ENCODE measurements around the gene SAC3D1. TPM values are rescaled to one million over a fixed set of nuclear protein-coding genes. Genes with fewer than 3 reads are reported as not detected.

SAC3D1 gene
- total and polyA plus RNA-seq, 2 of the 8 experiments (the other 6 are each of a cell fraction or from before 2014, with no cell fraction given) = 19.4 to 25.8 TPM

DNA sequence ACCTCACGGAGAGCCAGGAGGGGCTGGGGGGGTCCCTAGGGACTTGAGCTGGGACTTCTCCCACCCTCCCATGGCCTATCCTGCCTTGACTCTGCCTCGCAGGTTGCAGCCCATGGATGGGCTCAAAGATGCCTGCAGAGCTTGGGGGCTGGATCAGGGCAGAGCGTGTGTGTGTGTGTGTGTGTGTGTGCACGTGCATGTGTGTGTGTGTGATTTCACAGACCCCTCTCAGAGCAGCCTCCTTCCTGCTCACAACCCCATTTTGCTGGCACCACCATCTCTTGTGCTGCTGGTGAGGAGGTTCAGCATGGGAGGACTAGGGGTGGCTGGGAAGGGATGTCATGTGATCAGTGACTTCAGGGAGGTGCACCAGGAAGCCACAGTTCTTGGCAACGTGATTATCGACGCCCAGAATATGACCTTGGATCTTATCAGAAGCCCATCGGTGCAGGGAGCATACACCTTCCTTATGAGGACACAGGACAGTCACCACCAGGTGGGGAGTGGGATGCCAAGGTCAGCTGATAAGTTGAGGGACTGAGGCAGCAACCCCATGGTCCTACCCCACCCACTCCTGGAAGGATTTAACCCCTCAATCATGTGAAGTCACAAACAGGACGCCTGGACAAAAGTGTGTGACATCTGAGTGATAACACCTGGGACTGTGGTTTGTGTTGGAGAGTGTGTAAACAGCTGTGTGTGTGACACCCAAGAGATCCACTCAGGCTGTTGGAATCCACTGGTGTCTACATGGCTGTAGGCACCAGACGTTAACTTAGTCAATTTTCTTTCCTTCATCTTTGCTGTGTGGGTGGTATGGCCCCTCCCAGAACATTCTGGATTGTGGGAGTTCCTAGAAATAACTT lies 19.2 kb downstream of the SAC3D1 start:
- no peaks in the 10 kb centered on the region; a peak in 1 of 7 replicates for H3K27me3 ChIP-seq (replicated peaks in 1 of 4; ENCODE audit: control insufficient read depth in 3 of 4, extremely low read depth in 1 of 4, insufficient read depth in 3 of 4, low read length in 3 of 4)
- no peaks in the 10 kb centered on the region for H3K36me3 ChIP-seq (ENCODE audit: control insufficient read depth in 2 of 4, insufficient read depth in 4 of 4, low read length in 3 of 4)
- H3K14ac ChIP-seq (ENCODE audit: insufficient read length) = no peak overlapping the region
- no peak overlapping the region for H2AK5ac ChIP-seq (ENCODE audit: low read depth, low read length)
- no peak overlapping the region for H4K8ac ChIP-seq (ENCODE audit: extremely low read depth, insufficient read depth, low read length)
- H2BK120ac ChIP-seq (replicated peaks; ENCODE audit: low read depth, low read length) = no peak overlapping the region
- no peaks in the 10 kb centered on the region for H3K9me3 ChIP-seq (ENCODE audit: insufficient read depth in 2 of 2, low read depth in 1 of 2, low read length in 1 of 2)
- no peak overlapping the region for H3K18ac ChIP-seq (ENCODE audit: extremely low read depth, low read length)
- H2AFZ ChIP-seq (ENCODE audit: low read length) = no peak overlapping the region
- CTCF ChIA-PET (ENCODE audit: partially characterized antibody) = interaction anchor here (0.6 to 4.2 kb wide), 6 partner anchors 14 to 1202 kb away, joined by 3 to 28 read pairs (median 4); partner anchors contain the start of genes ARL2 and TM7SF2
- H2BK5ac ChIP-seq (ENCODE audit: low read depth, low read length) = no peak overlapping the region
- H3K4ac ChIP-seq (replicated peaks; ENCODE audit: insufficient read length, low read depth, low read length) = no peak overlapping the region
- DNase-seq (ENCODE audit: low read depth in 1 of 2, low spot score in 2 of 2) (no peak), FAIRE-seq (no peak)
- H3K27ac ChIP-seq (ENCODE audit: low read depth, low read length) = no peak overlapping the region
- H3K79me2 ChIP-seq (ENCODE audit: control insufficient read depth in 1 of 2, insufficient read depth in 2 of 2, low read length in 2 of 2) = no peaks in the 10 kb centered on the region
- H4K91ac ChIP-seq (replicated peaks; ENCODE audit: insufficient read length, low read length) = no peak overlapping the region
- H3K56ac ChIP-seq (replicated peaks; ENCODE audit: insufficient read length, low read depth, low read length) = no peak overlapping the region
- H3K4me3 ChIP-seq (ENCODE audit: extremely low read depth in 1 of 4, insufficient read depth in 2 of 4, low read depth in 3 of 4, low read length in 4 of 4) = no peak overlapping the region
- no peaks in the 10 kb centered on the region for H3K23me2 ChIP-seq (ENCODE audit: low read depth, low read length)
- H3K79me1 ChIP-seq (ENCODE audit: low read depth, low read length) = no peaks in the 10 kb centered on the region
- no peak overlapping the region for H4K5ac ChIP-seq (ENCODE audit: insufficient read length, low read depth, low read length)
- POLR2A ChIA-PET (ENCODE audit: partially characterized antibody) = interaction anchor here (0.6 kb wide), 1 partner anchor 14 kb away, joined by 3 read pairs; no protein-coding TSS in a partner anchor
- H3K4me1 ChIP-seq (replicated peaks in 1 of 4; ENCODE audit: control insufficient read depth in 3 of 4, insufficient read depth in 4 of 4, low read length in 3 of 4) = no peaks in the 10 kb centered on the region
- WGBS, 2 experiments (ENCODE audit: extremely low coverage in 1 of 2, insufficient coverage in 1 of 2, insufficient read length in 1 of 2, insufficient replicate concordance in 2 of 2, low coverage in 1 of 2, low lambda C conversion rate in 2 of 2, missing lambda C conversion rate in 1 of 2) = 87% methylated on average over 10 of the region's 10 CpGs; no CpG with 5 or more reads in 1 of the 2 experiments
- H2BK12ac ChIP-seq (ENCODE audit: low read depth, low read length) = 0 out of 2 replicates have a peak overlapping the region, but pooled peaks have one; percentile 5
- no peak overlapping the region for H3K23ac ChIP-seq (ENCODE audit: insufficient read length)
- no peak overlapping the region for H3K9ac ChIP-seq (replicated peaks in 1 of 4; ENCODE audit: extremely low read depth in 1 of 4, low read depth in 3 of 4, low read length in 3 of 4)
- H2BK20ac ChIP-seq (ENCODE audit: low read length) = no peak overlapping the region
- H2BK15ac ChIP-seq (ENCODE audit: low read length) = no peak overlapping the region
- no peak overlapping the region for H3K4me2 ChIP-seq (ENCODE audit: insufficient read depth in 1 of 2, low read depth in 2 of 2, low read length in 2 of 2)
- H4K20me1 ChIP-seq (replicated peaks in 1 of 2; ENCODE audit: control insufficient read depth in 1 of 2, insufficient read depth in 2 of 2, low read length in 2 of 2) = no peaks in the 10 kb centered on the region
- TF ChIP-seq, protein P1, sequence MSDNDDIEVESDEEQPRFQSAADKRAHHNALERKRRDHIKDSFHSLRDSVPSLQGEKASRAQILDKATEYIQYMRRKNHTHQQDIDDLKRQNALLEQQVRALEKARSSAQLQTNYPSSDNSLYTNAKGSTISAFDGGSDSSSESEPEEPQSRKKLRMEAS (IDR thresholded peaks at IDR 0.05) = no peak
- TF ChIP-seq EZH2 (IDR thresholded peaks at IDR 0.05; ENCODE audit: low read depth, low read length, severe bottlenecking) (no peak), TAF7 (optimal IDR thresholded peaks at IDR 0.05; ENCODE audit: borderline replicate concordance, low read depth, low read length) (no peak), SP1 (IDR thresholded peaks at IDR 0.05; ENCODE audit: low read depth, low read length) (no peak), YY1 (IDR thresholded peaks at IDR 0.05; ENCODE audit: low read depth, low read length) (no peak)
